Right lobe of liver (tissue), 6 donors: ENCODE measurements around the gene PRM2. TPM values are rescaled to one million over a fixed set of nuclear protein-coding genes. Genes with fewer than 3 reads are reported as not detected.

Source experiments
- ATAC-seq, 4 donors: fragments of 200-7000 bp; cut with Tn5 transposase; one replicate each; pipeline ENCODE4 v1.9.1; 2020; ENCODE audit warnings: mild to moderate bottlenecking in 4 of 4, moderate library complexity in 4 of 4
- DNase-seq, 3 donors: peaks; one replicate each; pipeline ENCODE4 v3.0.0-alpha.2; 2020
- H3K27ac ChIP-seq, 3 donors: fragments of 200-600 bp; one replicate each; pipeline ENCODE4 v1.8.0; 2022
- H3K27me3 ChIP-seq, 2 donors: fragments of 200-600 bp; one replicate each; pipeline ENCODE4 v1.8.0; 2022
- H3K36me3 ChIP-seq, 4 donors: fragments of 200-600 bp; sonication (generic) in 1 of 4; one replicate each; pipeline versions ENCODE4 v1.5.1 to v1.8.0; 2017 to 2022; ENCODE audit warnings: control low read depth in 1 of 4
- H3K4me1 ChIP-seq, 4 donors: fragments of 200-600 bp; sonication (generic) in 1 of 4; one replicate each; pipeline versions ENCODE4 v1.5.1 to v1.8.0; 2017 to 2022; ENCODE audit warnings: control low read depth in 1 of 4
- H3K4me3 ChIP-seq, 3 donors: fragments of 200-600 bp; one replicate each; pipeline ENCODE4 v1.8.0; 2022
- H3K9me3 ChIP-seq, 4 donors: fragments of 200-600 bp; sonication (generic) in 1 of 4; one replicate each; pipeline versions ENCODE4 v1.5.1 to v1.8.0; 2017 to 2022; ENCODE audit warnings: control low read depth in 1 of 4
- POLR2A ChIP-seq: fragments of 450-650 bp; IDR thresholded peaks from one replicate; pipeline ENCODE4 v1.6.1; 2017; ENCODE audit warnings: antibody characterized with exemption, mild to moderate bottlenecking
- WGBS: methylation state at CpG from one replicate; pipeline ENCODE4 v1.1.6; 2018; ENCODE audit warnings: low coverage, low lambda C conversion rate; ENCODE audit not compliant: insufficient coverage; ENCODE audit errors: missing lambda C conversion rate; 5-methylcytosine and 5-hydroxymethylcytosine counted together
- intact Hi-C, 2 donors: fragments of 100-400 bp; cut with DNase I; formaldehyde crosslinking; loops; one replicate each; pipeline versions ENCODE4 v1.11.2 to v1.14.1; 2022
- total RNA-seq, 6 experiments: library from RNA; depleted of rRNA in 2 of 6; stranded (reverse); fragments of >200 nt in 2 of 6; fragmentation: NEBNext Ultra II Directional in 3 of 6; extraction: Animal tissue kit (Norgen Biotek cat#: 25700) in 3 of 6; gene quantifications; one replicate each; pipeline versions ENCODE4 v1.1.0 to v1.2.4, GENCODE V29; 2016 to 2023
- TF ChIP-seq, protein P1 (sequence below), 4 donors: fragments of 200-600 bp in 3 of 4; fragments of 450-650 bp in 1 of 4; IDR thresholded peaks; one replicate each; pipeline versions ENCODE4 v1.5.1 to v1.8.0; 2016 to 2022; ENCODE audit warnings: antibody characterized with exemption in 4 of 4, mild to moderate bottlenecking in 2 of 4
- donor health status: DM: no; HTN: yes; CAD: no.
- donor health status: DM: no; HTN: no; CAD: no.
- donor health status: DM: no; HTN: no; CAD: no.
- donor health status: DM: no; HTN: yes; CAD: no.
- donor health status: DM: no; HTN: yes; CAD: no.

Gene PRM2
- total RNA-seq, 6 experiments from 2014 or later: not detected

DNA sequence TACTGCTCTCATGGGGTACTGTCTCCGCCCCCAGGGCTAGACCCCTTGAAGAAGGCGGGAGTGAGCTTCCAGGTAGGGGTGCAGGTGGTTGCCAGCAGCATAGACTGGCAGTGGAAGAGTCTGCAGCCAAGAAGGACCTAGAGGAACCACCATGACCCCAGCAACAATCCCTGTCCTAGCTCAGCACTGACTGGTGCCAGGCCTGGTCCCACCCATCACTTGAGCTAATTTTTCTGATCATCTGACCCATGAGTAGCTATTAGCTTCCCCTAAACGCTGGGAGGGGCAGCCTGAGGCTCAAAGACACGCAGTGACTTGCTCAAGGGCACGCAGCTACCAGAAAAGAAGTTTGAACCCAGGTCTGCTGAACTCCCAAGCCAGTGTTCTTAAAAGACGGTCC, 3.8 kb downstream of the PRM2 start:
- H3K27ac ChIP-seq: no peak overlapping the region
- H3K9me3 ChIP-seq: no peaks in the 10 kb centered on the region
- TF ChIP-seq, protein P1, sequence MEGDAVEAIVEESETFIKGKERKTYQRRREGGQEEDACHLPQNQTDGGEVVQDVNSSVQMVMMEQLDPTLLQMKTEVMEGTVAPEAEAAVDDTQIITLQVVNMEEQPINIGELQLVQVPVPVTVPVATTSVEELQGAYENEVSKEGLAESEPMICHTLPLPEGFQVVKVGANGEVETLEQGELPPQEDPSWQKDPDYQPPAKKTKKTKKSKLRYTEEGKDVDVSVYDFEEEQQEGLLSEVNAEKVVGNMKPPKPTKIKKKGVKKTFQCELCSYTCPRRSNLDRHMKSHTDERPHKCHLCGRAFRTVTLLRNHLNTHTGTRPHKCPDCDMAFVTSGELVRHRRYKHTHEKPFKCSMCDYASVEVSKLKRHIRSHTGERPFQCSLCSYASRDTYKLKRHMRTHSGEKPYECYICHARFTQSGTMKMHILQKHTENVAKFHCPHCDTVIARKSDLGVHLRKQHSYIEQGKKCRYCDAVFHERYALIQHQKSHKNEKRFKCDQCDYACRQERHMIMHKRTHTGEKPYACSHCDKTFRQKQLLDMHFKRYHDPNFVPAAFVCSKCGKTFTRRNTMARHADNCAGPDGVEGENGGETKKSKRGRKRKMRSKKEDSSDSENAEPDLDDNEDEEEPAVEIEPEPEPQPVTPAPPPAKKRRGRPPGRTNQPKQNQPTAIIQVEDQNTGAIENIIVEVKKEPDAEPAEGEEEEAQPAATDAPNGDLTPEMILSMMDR (IDR thresholded peaks at IDR 0.05): no peak
- TF ChIP-seq POLR2A: no peak

DNA sequence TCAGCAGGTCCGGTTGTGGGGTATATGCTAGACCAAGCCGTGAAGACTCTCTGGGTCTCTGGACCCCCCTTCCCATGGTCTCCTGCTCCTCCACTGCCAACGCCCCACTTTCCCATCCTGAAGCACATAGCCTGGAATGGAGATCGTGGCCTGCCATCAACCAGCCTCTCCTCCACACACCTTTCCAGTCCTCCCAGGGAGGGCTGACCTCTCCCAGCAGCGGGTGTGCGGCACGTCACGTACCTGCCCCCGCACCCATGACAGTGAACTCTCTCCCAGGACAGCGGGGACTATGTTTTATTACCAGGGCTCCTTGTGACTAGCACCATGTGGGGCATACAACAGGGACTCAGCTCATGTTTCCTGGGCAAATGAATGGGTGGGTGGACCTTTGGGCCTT, 4.7 kb downstream of the PRM2 start:
- ATAC-seq: no peak
- Histone ChIP-seq H3K9me3 (no peaks in the 10 kb centered on the region), H3K4me3 (no peak overlapping the region), H3K27me3 (no peaks in the 10 kb centered on the region), H3K4me1 (no peaks in the 10 kb centered on the region), H3K27ac (no peak overlapping the region), H3K36me3 (no peaks in the 10 kb centered on the region)
- 60% methylated on average over 1 of the region's 10 CpGs for WGBS
- intact Hi-C loops: no loop called here
- no peak for TF ChIP-seq POLR2A
- TF ChIP-seq, protein P1 (IDR thresholded peaks at IDR 0.05): no peak
- DNase-seq: no peak

More for the DNA sequence above, 3.8 kb downstream of the PRM2 start:
- no peaks in the 10 kb centered on the region for H3K36me3 ChIP-seq
- peak in 1 of 4 donors; percentile 41 for ATAC-seq
- no peaks in the 10 kb centered on the region for H3K27me3 ChIP-seq
- H3K4me1 ChIP-seq: no peaks in the 10 kb centered on the region
- no peak overlapping the region for H3K4me3 ChIP-seq
- intact Hi-C loops: no loop called here
- no peak for DNase-seq
- 14% methylated on average over 1 of the region's 6 CpGs for WGBS

DNA sequence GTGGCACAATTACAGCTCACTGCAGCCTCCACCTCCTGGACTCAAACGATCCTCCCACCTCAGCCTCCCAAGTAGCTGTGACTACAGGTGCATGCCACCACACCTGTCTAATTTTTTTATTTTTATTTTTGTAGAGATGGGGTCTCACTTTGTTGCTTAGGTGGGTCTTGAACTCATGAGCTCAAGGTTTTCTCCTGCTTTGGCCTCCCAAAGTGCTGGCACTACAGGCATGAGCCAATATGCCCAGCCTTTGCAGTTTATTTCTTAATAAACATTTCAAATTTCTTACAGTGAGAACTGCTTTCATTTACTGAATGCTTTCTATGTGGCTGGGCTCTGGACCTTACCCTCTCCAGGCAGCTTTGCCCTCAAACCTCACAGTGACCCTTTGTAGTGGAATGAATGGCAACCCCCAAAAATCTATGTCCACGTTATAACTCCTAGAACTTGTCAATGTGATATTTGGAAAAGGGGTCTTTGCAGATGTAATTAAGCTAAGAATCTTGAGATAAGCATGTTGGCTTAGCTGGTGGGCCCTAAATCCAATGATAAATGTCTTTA, 5.6 kb downstream of the PRM2 start:
- Histone ChIP-seq H3K27me3 (no peaks in the 10 kb centered on the region), H3K4me3 (no peak overlapping the region), H3K36me3 (no peaks in the 10 kb centered on the region), H3K9me3 (no peaks in the 10 kb centered on the region), H3K27ac (no peak overlapping the region), H3K4me1 (no peaks in the 10 kb centered on the region)
- TF ChIP-seq POLR2A: no peak
- TF ChIP-seq, protein P1 (IDR thresholded peaks at IDR 0.05): no peak
- 59% methylated on average over 2 of the region's 2 CpGs for WGBS
- ATAC-seq (no peak), DNase-seq (no peak)
- intact Hi-C loops: no loop called here

DNA sequence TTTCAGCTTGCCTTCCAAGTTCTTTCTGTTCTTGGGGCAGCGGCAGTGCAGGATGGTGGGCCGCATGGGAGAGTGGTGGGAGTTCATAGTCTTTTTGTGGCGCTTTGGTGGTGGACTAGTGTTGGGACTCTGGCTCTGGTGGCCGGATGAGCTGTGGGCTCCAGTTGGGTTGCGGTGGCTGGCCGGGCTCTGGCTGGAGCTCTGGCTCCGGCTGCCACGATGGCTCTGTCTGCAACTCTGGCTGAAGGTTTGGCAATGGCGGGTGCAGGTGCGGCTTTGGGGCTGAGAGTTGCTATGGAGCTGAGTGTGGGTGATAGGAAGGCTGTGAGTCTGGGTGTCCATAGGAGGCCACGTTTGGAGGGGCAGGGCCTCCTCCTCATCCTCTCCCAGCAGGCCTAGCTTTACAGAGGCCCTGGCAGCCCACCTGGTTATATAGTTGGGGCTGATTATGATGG, 7.3 kb downstream of the PRM2 start, which contains the start of gene TNP2:
TSS of gene TNP2 (minus strand) at position 405 of the 455 bp plus-strand sequence. CDS start at position 342, 63 bp downstream.
- no peaks in the 10 kb centered on the region for H3K36me3 ChIP-seq
- no peaks in the 10 kb centered on the region for H3K9me3 ChIP-seq
- no peaks in the 10 kb centered on the region for H3K27me3 ChIP-seq
- no peak within 1 kb of the TSS for H3K27ac ChIP-seq
- ATAC-seq (no peak), DNase-seq (no peak)
- H3K4me1 ChIP-seq: no peaks in the 10 kb centered on the region
- intact Hi-C loops: loop anchor here in 1 of 2 donors (10.0 kb wide), 1 partner anchor 76 kb away; the partner anchor contains the start of gene RMI2
- TF ChIP-seq, protein P1 (IDR thresholded peaks at IDR 0.05): no peak
- no peak for TF ChIP-seq POLR2A
- no peak within 1 kb of the TSS for H3K4me3 ChIP-seq
- WGBS: 81% methylated on average over 3 of the region's 11 CpGs
